HUES48 (cell line): ENCODE measurements around the gene SULT4A1.
"Not testable (repeated sequence)": the region's sequence is repeated elsewhere in the genome, so short reads cannot be mapped to it uniquely, and the experiment has no call there.

Source experiments
- H3K27ac ChIP-seq: one replicate; pipeline ENCODE4 v1.7.0; 2013; ENCODE audit warnings: low read depth, low read length, inconsistent platforms
- H3K27me3 ChIP-seq: 2 replicates; pipeline ENCODE4 v1.6.1; 2013; ENCODE audit warnings: mild to moderate bottlenecking, low read length; ENCODE audit not compliant: control insufficient read depth, insufficient read depth
- H3K36me3 ChIP-seq: 2 replicates; pipeline ENCODE4 v1.6.1; 2013; ENCODE audit warnings: low read length; ENCODE audit not compliant: control insufficient read depth, insufficient read depth
- H3K4me1 ChIP-seq: 2 replicates; pipeline ENCODE4 v1.6.1; 2013; ENCODE audit warnings: mild to moderate bottlenecking, low read length; ENCODE audit not compliant: control insufficient read depth, insufficient read depth
- H3K4me3 ChIP-seq: 2 replicates; pipeline ENCODE4 v1.5.1; 2013; ENCODE audit warnings: mild to moderate bottlenecking, low read depth, low read length
- H3K9ac ChIP-seq: 2 replicates; pipeline ENCODE4 v1.6.1; 2013; ENCODE audit warnings: mild to moderate bottlenecking, low read depth, low read length, moderate library complexity
- H3K9me3 ChIP-seq: 2 replicates; pipeline ENCODE4 v1.6.1; 2013; ENCODE audit warnings: low read length; ENCODE audit not compliant: control insufficient read depth, insufficient read depth

Gene SULT4A1, protein sequence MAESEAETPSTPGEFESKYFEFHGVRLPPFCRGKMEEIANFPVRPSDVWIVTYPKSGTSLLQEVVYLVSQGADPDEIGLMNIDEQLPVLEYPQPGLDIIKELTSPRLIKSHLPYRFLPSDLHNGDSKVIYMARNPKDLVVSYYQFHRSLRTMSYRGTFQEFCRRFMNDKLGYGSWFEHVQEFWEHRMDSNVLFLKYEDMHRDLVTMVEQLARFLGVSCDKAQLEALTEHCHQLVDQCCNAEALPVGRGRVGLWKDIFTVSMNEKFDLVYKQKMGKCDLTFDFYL

DNA sequence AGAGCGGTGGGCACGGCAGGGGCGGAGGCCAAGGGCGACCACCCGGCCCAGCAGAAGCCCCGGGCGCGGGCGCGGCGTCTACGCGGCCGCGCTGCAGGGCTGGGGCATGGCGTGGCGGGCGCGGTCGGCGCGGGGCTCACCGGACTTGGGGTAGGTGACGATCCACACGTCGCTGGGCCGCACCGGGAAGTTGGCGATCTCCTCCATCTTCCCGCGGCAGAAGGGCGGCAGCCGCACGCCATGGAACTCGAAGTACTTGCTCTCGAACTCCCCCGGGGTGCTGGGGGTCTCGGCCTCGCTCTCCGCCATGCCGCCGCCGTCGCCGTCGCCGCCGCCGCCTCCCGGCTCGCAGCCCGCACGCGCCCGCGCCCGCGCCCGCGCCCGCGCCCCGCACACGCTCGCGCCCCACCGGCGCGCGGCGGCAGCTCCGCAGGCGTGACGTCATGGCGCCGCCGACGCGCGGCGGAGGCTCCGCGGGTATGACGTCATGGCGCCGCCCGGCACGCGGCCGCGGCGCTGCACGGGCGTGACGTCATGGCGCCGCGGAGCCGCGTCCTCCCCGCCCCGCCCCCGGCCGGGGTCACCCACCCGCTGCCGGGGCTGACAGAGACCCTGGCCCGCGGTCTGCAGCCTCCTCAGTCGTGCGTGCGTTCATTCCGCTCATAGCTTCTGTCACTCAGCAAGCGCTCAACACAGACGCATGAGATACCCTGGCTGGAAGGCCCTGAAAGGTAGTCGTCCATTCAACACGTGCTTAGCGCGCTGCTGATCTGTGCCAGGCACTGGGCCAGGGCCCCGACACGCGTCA, at the start of gene SULT4A1:
TSS of gene SULT4A1 (minus strand) at position 440 of the 808 bp plus-strand sequence. CDS start at position 309, 131 bp downstream.
- Histone ChIP-seq H3K36me3 (no peaks in the 10 kb centered on the region), H3K4me3 (peak within 1 kb of the TSS; percentile 73), H3K27ac (no peak within 1 kb of the TSS), H3K4me1 (peaks cover 21% of the 10 kb centered on the region), H3K27me3 (no peaks in the 10 kb centered on the region), H3K9me3 (no peaks in the 10 kb centered on the region), H3K9ac (peak within 1 kb of the TSS; percentile 74; the same call in 1 of the 2 replicates)

DNA sequence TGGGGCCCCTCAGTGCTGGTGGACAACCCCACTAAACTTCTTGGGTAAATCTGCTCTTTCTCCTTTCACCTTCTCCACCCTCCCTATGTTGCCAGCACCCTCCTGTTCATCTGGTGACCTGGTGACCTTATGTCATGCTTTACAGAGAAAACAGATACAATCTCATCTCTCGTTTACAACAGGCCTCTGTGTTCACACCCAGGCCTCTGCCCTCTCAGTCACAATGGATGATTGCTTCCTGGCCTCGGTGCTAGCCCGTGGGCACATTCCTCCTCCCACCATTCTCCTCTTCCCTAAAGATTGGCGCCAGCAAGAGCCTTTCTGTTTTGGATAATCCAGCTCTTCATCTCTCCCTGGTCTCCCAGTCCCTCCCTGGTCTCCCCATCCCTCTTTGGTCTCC, 49.0 kb upstream of the SULT4A1 start:
- Histone ChIP-seq H3K9me3 (no peaks in the 10 kb centered on the region), H3K4me1 (no peaks in the 10 kb centered on the region; the same call in 1 of the 2 replicates), H3K36me3 (no peaks in the 10 kb centered on the region), H3K27ac (no peak overlapping the region), H3K4me3 (no peak overlapping the region), H3K27me3 (no peaks in the 10 kb centered on the region; the same call in 1 of the 2 replicates), H3K9ac (no peak overlapping the region)

- Histone ChIP-seq H3K4me3 (no peak overlapping the region), H3K4me1 (no peaks in the 10 kb centered on the region; the same call in 1 of the 2 replicates), H3K9me3 (no peaks in the 10 kb centered on the region), H3K27ac (no peak overlapping the region), H3K27me3 (no peaks in the 10 kb centered on the region; the same call in 1 of the 2 replicates), H3K9ac (no peak overlapping the region), H3K36me3 (no peaks in the 10 kb centered on the region)
These were observed 47.9 kb upstream of the SULT4A1 start for GRCh38 chr22:43910178-43910695.

DNA sequence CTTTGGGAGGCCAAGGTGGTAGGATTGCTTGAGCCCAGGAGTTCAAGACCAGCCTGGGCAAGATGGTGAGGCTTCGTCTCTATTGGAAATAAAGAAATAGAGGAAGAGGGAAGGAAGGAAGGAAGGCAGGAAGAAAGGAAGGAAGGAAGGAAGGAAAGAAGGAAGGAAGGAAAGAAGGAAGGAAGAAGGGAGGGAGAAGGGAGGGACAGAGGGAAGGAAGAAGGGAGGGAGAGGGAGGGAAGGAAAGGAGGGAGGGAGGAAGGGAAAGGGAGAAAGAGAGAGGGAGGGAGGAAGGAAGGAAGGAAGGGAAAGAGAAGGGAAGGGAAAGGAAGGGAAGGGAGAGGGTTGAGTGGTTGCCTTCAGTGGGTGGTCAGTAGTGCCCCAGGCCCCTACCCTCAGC, 47.4 kb upstream of the SULT4A1 start:
- Histone ChIP-seq H3K27me3 (no peaks in the 10 kb centered on the region; the same call in 1 of the 2 replicates), H3K27ac (no peak overlapping the region), H3K9me3 (no peaks in the 10 kb centered on the region), H3K9ac (no peak overlapping the region), H3K4me3 (no peak overlapping the region), H3K36me3 (no peaks in the 10 kb centered on the region), H3K4me1 (no peaks in the 10 kb centered on the region; the same call in 1 of the 2 replicates)

GRCh38 chr22:43905681-43906080, 43.4 kb upstream of the SULT4A1 start:
- H3K9me3 ChIP-seq: no peaks in the 10 kb centered on the region
- H3K36me3 ChIP-seq: no peaks in the 10 kb centered on the region
- no peak overlapping the region for H3K4me3 ChIP-seq
- H3K27ac ChIP-seq: no peak overlapping the region
- no peaks in the 10 kb centered on the region; the same call in 1 of the 2 replicates for H3K4me1 ChIP-seq
- H3K27me3 ChIP-seq: no peaks in the 10 kb centered on the region
- H3K9ac ChIP-seq: no peak overlapping the region

DNA sequence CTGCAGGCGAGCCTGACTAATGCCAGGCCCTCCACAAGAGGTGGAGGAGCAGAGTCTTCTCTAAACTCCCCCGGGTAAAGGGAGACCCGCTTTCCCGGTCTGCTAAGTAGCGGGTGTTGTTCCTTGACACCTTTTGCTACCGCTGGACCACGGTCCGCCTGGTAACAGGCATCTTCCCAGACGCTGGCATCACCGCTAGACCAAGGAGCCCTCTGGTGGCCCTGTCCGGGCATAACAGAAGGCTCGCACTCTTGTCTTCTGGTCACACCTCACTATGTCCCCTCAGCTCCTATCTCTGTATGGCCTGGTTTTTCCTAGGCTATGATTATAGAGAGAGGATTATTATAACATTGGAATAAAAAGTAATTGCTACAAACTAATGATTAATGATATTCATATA, 42.1 kb upstream of the SULT4A1 start:
- not testable (repeated sequence) for H3K9ac ChIP-seq, H3K27me3 ChIP-seq, H3K36me3 ChIP-seq, H3K4me3 ChIP-seq, H3K27ac ChIP-seq, H3K9me3 ChIP-seq, H3K4me1 ChIP-seq

GRCh38 chr22:43903033-43903432, 40.7 kb upstream of the SULT4A1 start:
- H3K4me3 ChIP-seq, H3K27me3 ChIP-seq, H3K36me3 ChIP-seq, H3K9ac ChIP-seq, H3K27ac ChIP-seq, H3K9me3 ChIP-seq, H3K4me1 ChIP-seq: not testable (repeated sequence)

DNA sequence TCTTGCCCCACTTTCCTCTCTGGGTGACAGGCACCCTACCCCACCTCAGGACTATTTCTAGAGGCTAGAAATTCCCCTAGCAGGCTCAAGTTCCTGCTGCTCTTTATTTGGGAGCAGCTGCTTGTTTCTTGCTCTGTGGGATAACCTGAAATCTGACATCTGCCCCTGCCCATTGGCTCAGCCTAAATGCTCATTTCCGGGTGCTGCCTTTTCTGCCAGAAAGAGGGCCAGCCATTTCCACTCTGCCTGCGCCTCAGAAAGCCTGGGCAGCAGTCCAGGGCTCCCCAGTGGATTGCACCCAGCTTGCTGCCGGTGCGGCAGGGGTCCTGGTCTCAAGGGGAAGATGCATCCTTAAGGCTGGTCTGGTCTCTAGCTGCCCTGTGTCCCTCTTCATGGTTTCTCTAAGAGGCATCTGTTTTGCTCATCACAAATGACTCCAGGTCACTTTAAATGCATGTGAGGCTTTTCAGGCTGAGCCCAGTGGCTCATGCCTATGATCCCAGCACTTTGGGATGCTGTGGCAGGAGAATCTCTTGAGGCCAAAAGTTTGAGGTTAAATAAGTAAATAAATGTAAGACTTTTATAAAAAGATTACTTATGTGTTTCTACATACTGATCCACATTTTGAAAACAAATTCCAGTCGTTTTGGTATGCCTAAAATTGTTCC, 39.8 kb upstream of the SULT4A1 start:
- no peak overlapping the region for H3K9ac ChIP-seq
- no peaks in the 10 kb centered on the region for H3K27me3 ChIP-seq
- H3K9me3 ChIP-seq: no peaks in the 10 kb centered on the region
- no peak overlapping the region for H3K4me3 ChIP-seq
- H3K36me3 ChIP-seq: no peaks in the 10 kb centered on the region
- no peak overlapping the region for H3K27ac ChIP-seq
- no peaks in the 10 kb centered on the region for H3K4me1 ChIP-seq

- Histone ChIP-seq H3K27me3 (no peaks in the 10 kb centered on the region), H3K4me1 (0 out of 2 replicates have a peak, but pooled peaks cover 2% of the 10 kb centered on the region), H3K36me3 (no peaks in the 10 kb centered on the region), H3K4me3 (no peak overlapping the region), H3K9ac (no peak overlapping the region), H3K9me3 (no peaks in the 10 kb centered on the region), H3K27ac (no peak overlapping the region)
These were observed 37.9 kb upstream of the SULT4A1 start for GRCh38 chr22:43900206-43900605.

DNA sequence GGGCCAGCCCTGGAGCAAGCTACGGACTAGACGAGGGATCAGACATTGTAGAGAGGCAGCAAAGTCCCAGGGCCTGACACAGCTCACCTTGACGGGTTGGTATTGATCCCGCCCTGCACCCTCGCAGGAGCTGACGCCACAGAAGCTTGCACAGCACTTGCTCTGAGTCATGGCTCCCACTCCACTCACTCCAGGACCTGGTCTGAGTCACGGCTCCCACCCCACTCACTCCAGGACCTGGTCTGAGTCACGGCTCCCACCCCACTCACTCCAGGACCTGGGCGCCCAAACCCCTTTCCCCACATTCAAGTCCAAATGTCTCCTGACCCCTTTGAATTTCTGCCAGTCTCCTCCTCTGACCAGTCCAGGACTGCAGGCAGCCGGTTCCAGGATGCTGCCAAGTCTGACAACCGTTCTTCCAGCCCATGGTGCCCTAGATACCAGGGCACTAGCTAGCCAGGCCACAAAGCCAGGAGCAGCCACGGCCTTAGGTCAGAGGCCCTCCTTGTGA, 35.5 kb upstream of the SULT4A1 start:
- Histone ChIP-seq H3K27ac (no peak overlapping the region), H3K9me3 (no peaks in the 10 kb centered on the region), H3K4me1 (0 out of 2 replicates have a peak, but pooled peaks cover 2% of the 10 kb centered on the region), H3K36me3 (no peaks in the 10 kb centered on the region), H3K27me3 (no peaks in the 10 kb centered on the region), H3K9ac (no peak overlapping the region), H3K4me3 (no peak overlapping the region)
